Measurements from ENCODE around the gene SSBP3. TPM values are rescaled to one million over a fixed set of nuclear protein-coding genes. Genes with fewer than 3 reads are reported as not detected.

Gene SSBP3
- total RNA-seq, 1 experiment from 2014 or later = 115 TPM

GRCh38 chr1:54285815-54286345 lies 120.3 kb downstream of the SSBP3 start:
- Mint-ChIP-seq H3K27me3 (ENCODE audit: low read depth) (no peaks in the 10 kb centered on the region), H3K36me3 (no peaks in the 10 kb centered on the region), H3K9me3 (no peaks in the 10 kb centered on the region), H3K4me1 (peaks cover 74% of the 10 kb centered on the region), H3K4me3 (no peak overlapping the region), H3K27ac (peak overlapping the region; percentile 61)
- no peak for ATAC-seq
- TF ChIP-seq GABPB1 (CRISPR knock-in tag; IDR thresholded peaks at IDR 0.05) = no peak
- no peak for TF ChIP-seq ATF3 (CRISPR knock-in tag; conservative IDR thresholded peaks at IDR 0.05)
- TF ChIP-seq ELF4 (CRISPR knock-in tag; IDR thresholded peaks at IDR 0.05; ENCODE audit: low read depth) = no peak
- TF ChIP-seq ZSCAN18 (CRISPR knock-in tag; IDR thresholded peaks at IDR 0.05) = no peak
- no peak for TF ChIP-seq FOXP1 (CRISPR knock-in tag; IDR thresholded peaks at IDR 0.05; ENCODE audit: borderline replicate concordance)
- no peak for TF ChIP-seq USF1 (CRISPR knock-in tag; IDR thresholded peaks at IDR 0.05)
- no peak for TF ChIP-seq CBFB (CRISPR knock-in tag; IDR thresholded peaks at IDR 0.05; ENCODE audit: low read depth)
- no peak for TF ChIP-seq ATF1 (CRISPR knock-in tag; IDR thresholded peaks at IDR 0.05)
- TF ChIP-seq HMGA2 (CRISPR knock-in tag; IDR thresholded peaks at IDR 0.05) = no peak
- TF ChIP-seq SMAD3 (CRISPR knock-in tag; IDR thresholded peaks at IDR 0.05; ENCODE audit: borderline replicate concordance) = no peak
- no peak for TF ChIP-seq ZMAT4 (CRISPR knock-in tag; IDR thresholded peaks at IDR 0.05)
- TF ChIP-seq NR2C2 (CRISPR knock-in tag; IDR thresholded peaks at IDR 0.05) = no peak
- TF ChIP-seq TEAD1 (CRISPR knock-in tag; IDR thresholded peaks at IDR 0.05) = no peak
- TF ChIP-seq MAX (CRISPR knock-in tag; IDR thresholded peaks at IDR 0.05) = no peak
- TF ChIP-seq NFATC4 (CRISPR knock-in tag; IDR thresholded peaks at IDR 0.05) = no peak
- TF ChIP-seq JUN (CRISPR knock-in tag; IDR thresholded peaks at IDR 0.05) = no peak
- no peak for TF ChIP-seq OVOL2 (CRISPR knock-in tag; IDR thresholded peaks at IDR 0.05; ENCODE audit: borderline replicate concordance)
- TF ChIP-seq ZBTB43 (CRISPR knock-in tag; IDR thresholded peaks at IDR 0.05) = no peak
- no peak for TF ChIP-seq MXD4 (CRISPR knock-in tag; IDR thresholded peaks at IDR 0.05; ENCODE audit: borderline replicate concordance)
- ChIA-PET POLR2A (interaction anchor here (0.6 to 0.7 kb wide), 2 partner anchors 10 to 13 kb away, joined by 3 read pairs; no protein-coding TSS in a partner anchor), CTCF (interaction anchor here (0.6 to 3.3 kb wide), 7 partner anchors 12 to 294 kb away, joined by 3 to 20 read pairs (median 4); no protein-coding TSS in a partner anchor)
- DNase-seq (ENCODE audit: low spot score) = no peak

- ATAC-seq (peak; percentile 19), DNase-seq (ENCODE audit: low spot score) (no peak)
- CTCF ChIA-PET = interaction anchor here (0.6 to 3.3 kb wide), 5 partner anchors 11 to 293 kb away, joined by 3 to 20 read pairs (median 4); no protein-coding TSS in a partner anchor
- H3K4me1 Mint-ChIP-seq = peaks cover 66% of the 10 kb centered on the region
- TF ChIP-seq NR3C1 (CRISPR knock-in tag; conservative IDR thresholded peaks at IDR 0.05; ENCODE audit: low read depth) (no peak), IRF1 (CRISPR knock-in tag; IDR thresholded peaks at IDR 0.05) (no peak), ARID4B (CRISPR knock-in tag; IDR thresholded peaks at IDR 0.05; ENCODE audit: borderline replicate concordance) (no peak), CREM (CRISPR knock-in tag; IDR thresholded peaks at IDR 0.05) (no peak)
- H3K4me3 Mint-ChIP-seq = no peak overlapping the region
- H3K36me3 Mint-ChIP-seq = peaks cover 9% of the 10 kb centered on the region
- POLR2A ChIA-PET = interaction anchor here (0.8 kb wide), 1 partner anchor 10 kb away, joined by 3 read pairs; no protein-coding TSS in a partner anchor
- H3K9me3 Mint-ChIP-seq = no peaks in the 10 kb centered on the region
- no peaks in the 10 kb centered on the region for H3K27me3 Mint-ChIP-seq (ENCODE audit: low read depth)
- H3K27ac Mint-ChIP-seq = peak overlapping the region; percentile 83
These were observed 121.2 kb downstream of the SSBP3 start for GRCh38 chr1:54284781-54285529.

Measured in WTC11 (cell line).